Lung (tissue), 12 donors: Measurements from ENCODE around the gene PHACTR1. TPM values are rescaled to one million over a fixed set of nuclear protein-coding genes. Genes with fewer than 3 reads are reported as not detected.
"Not testable (repeated sequence)": the region's sequence is repeated elsewhere in the genome, so short reads cannot be mapped to it uniquely, and the experiment has no call there.

Source experiments
- ATAC-seq: fragments of 200-7000 bp; cut with Tn5 transposase; one replicate; pipeline ENCODE4 v1.9.1; 2020; ENCODE audit warnings: moderate number of reproducible peaks; ENCODE audit not compliant: insufficient read depth, low FRiP score
- DNase-seq, 3 donors: peaks; one replicate each; pipeline ENCODE4 v3.0.0-alpha.2; 2013 to 2017
- H3K27ac ChIP-seq, 2 donors: one replicate each; pipeline ENCODE4 v1.5.1; 2013; ENCODE audit warnings: mild to moderate bottlenecking in 2 of 2, moderate library complexity in 2 of 2, control low read depth in 1 of 2, inconsistent platforms in 1 of 2, low read depth in 1 of 2, low read length in 1 of 2
- H3K27me3 ChIP-seq, 3 donors: one replicate each; pipeline ENCODE4 v1.5.1; 2013; ENCODE audit warnings: low read length in 2 of 3; ENCODE audit not compliant: control insufficient read depth in 3 of 3, insufficient read depth in 3 of 3
- H3K36me3 ChIP-seq, 4 donors: one replicate each; pipeline ENCODE4 v1.5.1; 2013; ENCODE audit warnings: low read length in 4 of 4, mild to moderate bottlenecking in 1 of 4, moderate library complexity in 1 of 4; ENCODE audit not compliant: control insufficient read depth in 4 of 4, insufficient read depth in 4 of 4
- H3K4me1 ChIP-seq, 5 donors: one replicate each; pipeline ENCODE4 v1.5.1; 2013; ENCODE audit warnings: low read length in 5 of 5, mild to moderate bottlenecking in 2 of 5, moderate library complexity in 1 of 5; ENCODE audit not compliant: control insufficient read depth in 5 of 5, insufficient read depth in 5 of 5
- H3K4me3 ChIP-seq: one replicate; pipeline ENCODE4 v1.5.1; 2013; ENCODE audit warnings: mild to moderate bottlenecking, control low read depth, moderate library complexity
- H3K9ac ChIP-seq, 2 donors: one replicate each; pipeline ENCODE4 v1.5.1; 2013; ENCODE audit warnings: low read length in 2 of 2, control low read depth in 1 of 2; ENCODE audit not compliant: insufficient read depth in 1 of 2
- H3K9me3 ChIP-seq, 4 donors: one replicate each; pipeline ENCODE4 v1.5.1; 2013; ENCODE audit warnings: low read length in 3 of 4, mild to moderate bottlenecking in 1 of 4, moderate library complexity in 1 of 4; ENCODE audit not compliant: control insufficient read depth in 4 of 4, insufficient read depth in 3 of 4
- WGBS, 2 donors: extraction: QIAGEN DNeasy Blood & Tissue Kit; methylation state at CpG; one replicate each; pipeline ENCODE4 v1.1.7; 2013; 5-methylcytosine and 5-hydroxymethylcytosine counted together
- polyA plus RNA-seq, 2 donors: library from polyadenylated mRNA; stranded (reverse); fragments of 200-250 nt; gene quantifications; one replicate each; pipeline ENCODE4 v1.2.1, GENCODE V29; 2013
- total RNA-seq, 2 donors: library from RNA; depleted of rRNA in 1 of 2; stranded (reverse); fragments of >200 nt in 1 of 2; gene quantifications; one replicate each; pipeline ENCODE4 v1.2.1, GENCODE V29; 2014 to 2021
- TF ChIP-seq, protein P1 (sequence below): IDR thresholded peaks from 2 replicates; pipeline ENCODE4 v1.5.1; 2012; ENCODE audit warnings: mild to moderate bottlenecking; ENCODE audit errors: control extremely low read depth, extremely low read depth
- donor health status: control.
- donor health status: control.
- donor health status: Bipolar disorder and iron deficiency.
- donor health status: healthy.
- donor health status: DM: yes; HTN: yes; CAD: no.

PHACTR1 gene
- total and polyA plus RNA-seq, 4 donors: 16.3 to 58.8 (median 41.9) TPM

DNA sequence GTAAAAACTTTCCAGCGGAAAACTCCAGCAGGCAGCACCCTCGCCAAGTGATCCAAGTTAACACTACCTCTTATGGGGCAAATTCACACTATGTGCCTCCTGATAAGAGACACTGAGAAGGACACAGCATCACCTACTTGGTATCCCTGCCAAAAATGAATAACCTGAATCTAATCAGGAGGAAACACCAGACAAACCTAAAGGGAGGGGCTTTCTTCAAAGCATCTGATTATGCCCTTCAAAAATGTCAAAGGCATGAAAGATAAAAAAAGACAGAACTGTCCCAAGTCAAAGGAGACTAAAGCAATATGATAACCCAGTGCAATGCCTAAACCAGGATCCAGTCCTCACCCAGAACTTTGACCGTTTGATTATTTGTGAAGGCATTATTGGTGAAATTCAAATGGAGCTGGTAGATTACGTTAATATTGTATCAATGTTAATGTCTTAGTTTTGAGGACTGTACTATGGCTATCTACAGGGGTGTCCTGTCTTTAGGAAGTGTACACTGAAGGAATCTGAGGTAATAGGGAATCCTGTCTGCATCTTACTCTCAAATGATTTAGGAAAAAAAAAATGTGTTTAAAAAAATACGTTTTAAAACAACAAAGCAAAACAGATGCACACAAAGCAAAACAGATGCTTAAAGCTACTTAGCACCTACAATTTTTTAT is 603.5 kb downstream of the PHACTR1 start:
- no peak overlapping the region for H3K27ac ChIP-seq
- WGBS, 2 donors: 93 to 96% methylated on average over 5 of the region's 5 CpGs
- peaks cover 0 to 1% (median 0%) of the 10 kb centered on the region in 5 donors for H3K4me1 ChIP-seq
- H3K9ac ChIP-seq: no peak overlapping the region
- ATAC-seq (no peak), DNase-seq (no peak)
- TF ChIP-seq, protein P1, sequence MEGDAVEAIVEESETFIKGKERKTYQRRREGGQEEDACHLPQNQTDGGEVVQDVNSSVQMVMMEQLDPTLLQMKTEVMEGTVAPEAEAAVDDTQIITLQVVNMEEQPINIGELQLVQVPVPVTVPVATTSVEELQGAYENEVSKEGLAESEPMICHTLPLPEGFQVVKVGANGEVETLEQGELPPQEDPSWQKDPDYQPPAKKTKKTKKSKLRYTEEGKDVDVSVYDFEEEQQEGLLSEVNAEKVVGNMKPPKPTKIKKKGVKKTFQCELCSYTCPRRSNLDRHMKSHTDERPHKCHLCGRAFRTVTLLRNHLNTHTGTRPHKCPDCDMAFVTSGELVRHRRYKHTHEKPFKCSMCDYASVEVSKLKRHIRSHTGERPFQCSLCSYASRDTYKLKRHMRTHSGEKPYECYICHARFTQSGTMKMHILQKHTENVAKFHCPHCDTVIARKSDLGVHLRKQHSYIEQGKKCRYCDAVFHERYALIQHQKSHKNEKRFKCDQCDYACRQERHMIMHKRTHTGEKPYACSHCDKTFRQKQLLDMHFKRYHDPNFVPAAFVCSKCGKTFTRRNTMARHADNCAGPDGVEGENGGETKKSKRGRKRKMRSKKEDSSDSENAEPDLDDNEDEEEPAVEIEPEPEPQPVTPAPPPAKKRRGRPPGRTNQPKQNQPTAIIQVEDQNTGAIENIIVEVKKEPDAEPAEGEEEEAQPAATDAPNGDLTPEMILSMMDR: no peak
- H3K4me3 ChIP-seq: no peak overlapping the region
- no peaks in the 10 kb centered on the region for H3K9me3 ChIP-seq
- H3K27me3 ChIP-seq: no peaks in the 10 kb centered on the region
- H3K36me3 ChIP-seq: peaks cover 30 to 57% (median 40%) of the 10 kb centered on the region in 4 donors

DNA sequence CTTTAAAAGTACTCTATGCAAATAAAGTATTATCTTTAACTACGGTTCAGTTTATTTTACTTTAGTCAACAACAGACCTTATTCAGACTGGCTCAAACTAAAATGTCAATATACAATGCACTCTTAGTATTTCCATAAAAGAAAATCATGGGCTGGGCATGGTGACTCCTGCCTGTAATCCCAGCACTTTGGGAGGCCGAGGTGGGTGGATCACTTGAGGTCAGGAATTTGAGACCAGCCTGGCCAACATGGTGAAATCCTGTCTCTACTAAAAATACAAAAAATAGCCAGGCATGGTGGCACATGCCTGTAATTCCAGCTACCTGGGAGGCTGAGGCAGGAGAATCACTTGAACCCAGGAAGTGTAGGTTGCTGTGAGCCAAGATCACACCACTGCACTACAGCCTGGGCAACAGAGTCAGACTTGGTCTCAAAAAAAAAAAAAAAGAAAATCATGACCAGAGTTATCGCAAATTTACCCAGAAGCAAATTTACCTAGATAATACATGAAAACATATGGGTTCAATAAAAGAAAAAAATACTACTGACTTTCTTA is 609.5 kb downstream of the PHACTR1 start:
- Histone ChIP-seq H3K4me1 (peaks cover 0 to 16% (median 0%) of the 10 kb centered on the region in 5 donors), H3K36me3 (peaks cover 6 to 23% (median 16%) of the 10 kb centered on the region in 4 donors)
- H3K27me3 ChIP-seq, H3K27ac ChIP-seq, ATAC-seq, H3K9me3 ChIP-seq, H3K4me3 ChIP-seq, H3K9ac ChIP-seq, DNase-seq: not testable (repeated sequence)
- WGBS, 2 donors: 82 to 91% methylated on average over 3 of the region's 3 CpGs

DNA sequence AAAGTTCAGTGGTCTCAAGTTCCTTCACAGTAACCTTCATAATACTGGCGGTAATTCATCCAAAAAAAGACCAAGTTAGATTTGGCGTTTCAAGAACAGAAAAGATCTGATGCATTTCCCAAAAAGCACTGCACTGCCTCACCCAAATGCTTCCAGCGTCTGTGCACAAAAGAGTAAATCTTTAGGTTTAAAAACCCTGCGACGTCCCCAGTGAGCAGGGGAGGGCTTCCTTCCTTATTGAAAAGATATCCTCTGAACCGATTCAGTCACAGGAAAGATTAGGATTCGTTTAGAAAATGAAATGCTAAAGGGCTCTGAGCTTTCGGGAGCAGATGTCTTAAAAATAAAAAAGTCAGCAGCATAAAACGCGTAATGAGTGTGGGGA is 611.1 kb downstream of the PHACTR1 start:
- WGBS, 2 donors: 0 to 1% methylated on average over 10 of the region's 10 CpGs
- H3K4me1 ChIP-seq: peaks cover 0 to 22% (median 0%) of the 10 kb centered on the region in 5 donors
- H3K4me3 ChIP-seq: peak overlapping the region; percentile 84
- peak overlapping the region; percentile 88 to 92 for H3K9ac ChIP-seq
- ATAC-seq: no peak
- TF ChIP-seq, protein P1: no peak
- H3K9me3 ChIP-seq: no peaks in the 10 kb centered on the region
- peak overlapping the region; percentile 37 to 92 for H3K27ac ChIP-seq
- H3K27me3 ChIP-seq: no peaks in the 10 kb centered on the region
- peaks cover 3 to 11% (median 9%) of the 10 kb centered on the region in 4 donors for H3K36me3 ChIP-seq
- DNase-seq: peak in 2 of 3 donors; percentile 19 to 45

DNA sequence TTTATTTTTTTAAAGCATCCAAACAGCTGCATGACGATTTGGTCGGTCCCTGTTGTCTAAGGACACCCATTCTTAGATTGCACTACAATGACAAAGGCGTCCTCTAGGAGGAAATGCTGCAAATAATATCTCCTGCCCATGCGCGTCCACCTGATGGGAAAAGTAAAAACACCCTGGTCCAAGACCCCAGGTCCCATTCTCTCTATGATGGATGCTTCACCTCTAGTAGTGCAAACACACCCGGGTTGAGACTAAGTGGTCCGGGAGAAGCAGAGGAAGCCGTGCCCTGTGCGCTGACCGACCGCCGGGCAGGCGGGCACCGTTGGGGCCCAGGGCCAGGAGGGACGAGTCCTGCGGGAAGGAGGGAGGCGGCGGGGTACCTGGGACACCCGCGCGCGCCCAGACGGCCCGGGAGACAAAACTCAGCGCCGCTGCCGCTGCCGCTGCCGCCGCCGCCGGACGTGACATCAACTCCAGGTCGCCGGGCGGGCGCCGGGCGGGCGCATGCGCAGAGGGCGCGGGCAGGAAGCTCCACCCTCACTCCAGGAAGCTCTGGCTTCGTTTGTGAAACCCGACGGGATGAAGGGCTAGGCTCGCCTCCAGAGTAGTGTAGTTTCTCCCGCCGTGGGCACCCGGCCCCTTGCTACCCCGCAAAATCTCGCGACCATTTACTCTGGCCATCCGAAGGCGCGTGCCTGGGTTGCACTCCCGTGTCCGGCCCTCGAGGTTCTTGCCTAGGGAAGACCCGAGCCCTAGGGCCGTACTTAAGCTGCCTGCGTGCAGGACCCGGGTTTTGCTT is 611.7 kb downstream of the PHACTR1 start, which contains the start of gene TBC1D7:
TBC1D7 (minus strand) TSS at position 462 of the 799 bp plus-strand sequence. CDS start 1,639 bp downstream, outside the sequence.
- Histone ChIP-seq H3K4me1 (peaks cover 0 to 22% (median 0%) of the 10 kb centered on the region in 5 donors), H3K9ac (peak within 1 kb of the TSS; percentile 88 to 92), H3K36me3 (peaks cover 2 to 11% (median 9%) of the 10 kb centered on the region in 4 donors), H3K27ac (peak within 1 kb of the TSS; percentile 92 to 98), H3K27me3 (no peaks in the 10 kb centered on the region), H3K4me3 (peak within 1 kb of the TSS; percentile 84), H3K9me3 (no peaks in the 10 kb centered on the region)
- DNase-seq (peak; percentile 93 to 96 (median 96)), ATAC-seq (peak; percentile 99)
- TF ChIP-seq, protein P1: no peak
- WGBS, 2 donors: 0% methylated on average over 60 to 63 of the region's 63 CpGs
